NCI-H2227 treated with DMSO at 0.1 percent for 48 hours (cell line): ENCODE measurements around the gene ITIH1.

Experiments
- DNase-seq: peaks from one replicate; lab custom pipeline; 2025; lab: John Stamatoyannopoulos, UW

Gene ITIH1

GRCh38 chr3:52790741-52791140 is 13.3 kb downstream of the ITIH1 start:
- no peak for DNase-seq

GRCh38 chr3:52791366-52791765 is 14.0 kb downstream of the ITIH1 start:
- DNase-seq, result no peak

GRCh38 chr3:52791928-52792327 is 14.5 kb downstream of the ITIH1 start:
- DNase-seq, result no peak

- no peak for DNase-seq
Measured at GRCh38 chr3:52792413-52792812, 15.0 kb downstream of the ITIH1 start.

DNA sequence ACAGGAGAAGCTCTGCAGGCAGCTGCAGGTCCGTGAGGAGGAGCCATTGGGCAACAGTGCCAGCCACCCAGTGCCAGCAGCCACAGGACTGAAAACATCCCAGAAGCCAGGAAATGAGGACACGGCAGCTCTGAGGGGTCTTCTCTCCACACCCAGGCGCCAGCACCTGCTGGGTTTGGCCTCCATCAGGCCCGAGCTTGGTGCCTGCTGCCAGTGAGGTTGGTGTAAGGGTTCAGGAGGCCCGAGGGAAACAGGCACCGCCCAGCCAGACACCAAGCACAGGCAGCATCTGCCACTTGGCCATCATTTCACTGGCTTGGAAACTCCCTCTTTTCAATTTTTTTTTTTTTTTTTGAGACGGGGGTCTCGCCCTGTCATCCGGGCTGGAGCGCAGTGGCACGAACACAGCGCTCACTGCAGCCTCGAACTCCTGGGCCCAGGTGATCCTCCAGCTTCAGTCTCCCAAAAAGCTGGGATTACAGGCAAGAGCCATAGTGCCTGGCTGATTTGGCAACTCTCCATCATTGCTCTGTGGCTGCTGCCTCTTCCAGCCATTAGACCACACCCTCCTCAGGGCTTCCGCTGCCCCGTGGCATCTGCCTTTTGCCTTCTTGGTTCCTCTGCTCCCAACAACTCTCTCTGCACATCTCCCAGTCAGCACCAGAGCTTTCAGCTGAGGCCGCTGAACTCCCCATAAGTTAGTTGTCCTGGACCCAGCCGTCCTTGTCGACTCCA is 15.7 kb downstream of the ITIH1 start:
- DNase-seq, result no peak

DNA sequence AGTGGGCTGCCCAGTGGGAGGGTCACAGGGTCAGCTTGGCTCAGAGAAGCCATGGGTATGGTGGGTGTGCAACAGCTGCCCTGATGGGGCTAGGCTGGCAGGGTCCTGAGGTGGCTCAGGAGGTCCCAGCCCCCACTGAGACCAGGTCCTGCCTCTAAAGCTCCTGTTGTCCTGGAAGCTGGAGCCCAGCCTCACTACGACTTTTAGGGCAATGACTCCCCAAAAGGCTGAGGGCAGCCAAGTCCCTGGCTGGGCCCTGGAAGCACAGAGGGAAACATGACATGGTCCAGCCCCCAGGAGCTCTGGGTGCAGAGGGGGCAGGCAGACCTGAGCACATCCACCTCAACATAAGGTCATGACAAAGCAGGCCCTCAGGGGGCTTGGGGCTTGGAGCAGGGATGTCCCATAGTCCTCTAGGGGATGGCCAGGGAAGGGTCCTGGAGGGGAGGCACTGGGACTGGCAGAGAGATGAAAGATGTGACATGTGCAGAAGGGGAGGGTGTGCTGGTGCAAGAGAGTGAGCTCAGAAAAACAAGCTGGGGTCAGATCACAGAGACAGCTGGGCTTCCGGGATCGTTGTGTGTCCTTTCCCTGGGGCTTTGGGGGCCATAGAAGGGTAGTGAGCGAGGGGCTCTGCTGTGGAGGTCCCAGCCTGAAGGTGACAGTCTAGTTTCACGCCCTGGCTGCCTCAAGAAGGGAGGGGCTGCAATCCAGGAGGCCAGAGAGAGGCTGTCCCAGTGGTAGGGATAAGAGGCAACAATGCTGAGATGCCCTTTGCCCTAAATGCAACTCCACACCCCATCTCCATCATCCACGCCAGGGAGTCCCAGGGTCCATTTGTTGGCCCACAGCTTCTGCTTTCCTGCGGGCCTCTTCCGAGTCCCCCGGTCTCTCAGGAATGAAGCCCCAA is 16.6 kb downstream of the ITIH1 start:
- no peak for DNase-seq

- no peak for DNase-seq
Measured at GRCh38 chr3:52794612-52795099, 17.3 kb downstream of the ITIH1 start, which contains the start of gene ITIH3. ITIH3 (plus strand) TSS chr3:52794796; CDS start chr3:52794804, 8 bp downstream.

GRCh38 chr3:52795298-52795900 is 18.0 kb downstream of the ITIH1 start:
- DNase-seq, result no peak

- no peak for DNase-seq
Measured at GRCh38 chr3:52796411-52796810, 19.0 kb downstream of the ITIH1 start.

DNA sequence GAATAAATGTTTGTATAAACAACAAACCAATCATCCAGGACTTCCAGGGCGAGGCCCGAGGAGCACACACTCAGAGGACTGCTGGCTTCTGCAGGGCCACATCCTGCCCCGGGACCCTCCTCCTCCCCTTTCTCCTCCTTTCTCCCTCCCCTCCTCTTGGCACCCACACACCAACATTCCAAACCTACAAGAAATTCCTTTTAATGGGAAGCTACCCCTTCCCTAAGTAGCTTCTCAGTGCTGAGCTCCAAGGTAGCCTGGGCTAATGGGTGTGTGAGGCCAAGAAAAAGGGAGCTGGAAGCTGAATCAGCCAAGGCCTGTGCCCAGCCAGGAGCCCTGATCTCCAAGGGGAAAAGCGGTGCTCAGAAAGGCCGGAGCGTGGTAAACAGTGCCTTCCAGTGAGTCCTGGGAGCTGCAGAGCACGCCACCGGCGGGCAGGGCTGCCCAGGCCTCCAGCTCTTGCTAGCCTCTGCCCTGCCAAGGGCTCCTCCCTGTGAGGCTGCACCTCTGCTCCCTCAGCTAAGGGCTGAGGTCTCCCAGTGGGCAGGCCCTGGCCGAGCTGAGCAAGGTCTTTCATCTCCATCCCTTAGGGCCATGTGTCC is 21.1 kb downstream of the ITIH1 start:
- DNase-seq, result no peak

- no peak for DNase-seq
Measured at GRCh38 chr3:52798978-52799476, 21.6 kb downstream of the ITIH1 start.

- no peak for DNase-seq
Measured at GRCh38 chr3:52800079-52800478, 22.7 kb downstream of the ITIH1 start.

DNA sequence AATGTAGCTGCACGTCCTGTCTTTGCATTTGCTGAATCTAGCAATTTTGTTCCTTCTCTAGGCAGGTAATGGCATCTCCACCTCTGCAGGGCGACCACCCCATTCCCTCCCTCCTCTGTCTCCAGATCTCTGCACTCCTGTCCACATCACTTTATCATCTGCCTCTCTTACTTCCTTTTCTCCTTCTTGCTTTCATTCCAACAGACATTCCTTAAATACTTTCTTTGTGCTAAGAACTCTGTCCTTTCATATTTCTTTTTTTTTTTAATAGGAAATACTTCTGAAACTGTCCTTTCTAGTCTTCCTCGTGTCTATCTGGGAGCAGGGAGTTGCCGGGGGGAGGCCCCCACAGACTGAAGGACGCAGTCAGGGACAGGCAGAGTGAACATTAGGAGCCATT is 24.4 kb downstream of the ITIH1 start:
- DNase-seq, result no peak

DNA sequence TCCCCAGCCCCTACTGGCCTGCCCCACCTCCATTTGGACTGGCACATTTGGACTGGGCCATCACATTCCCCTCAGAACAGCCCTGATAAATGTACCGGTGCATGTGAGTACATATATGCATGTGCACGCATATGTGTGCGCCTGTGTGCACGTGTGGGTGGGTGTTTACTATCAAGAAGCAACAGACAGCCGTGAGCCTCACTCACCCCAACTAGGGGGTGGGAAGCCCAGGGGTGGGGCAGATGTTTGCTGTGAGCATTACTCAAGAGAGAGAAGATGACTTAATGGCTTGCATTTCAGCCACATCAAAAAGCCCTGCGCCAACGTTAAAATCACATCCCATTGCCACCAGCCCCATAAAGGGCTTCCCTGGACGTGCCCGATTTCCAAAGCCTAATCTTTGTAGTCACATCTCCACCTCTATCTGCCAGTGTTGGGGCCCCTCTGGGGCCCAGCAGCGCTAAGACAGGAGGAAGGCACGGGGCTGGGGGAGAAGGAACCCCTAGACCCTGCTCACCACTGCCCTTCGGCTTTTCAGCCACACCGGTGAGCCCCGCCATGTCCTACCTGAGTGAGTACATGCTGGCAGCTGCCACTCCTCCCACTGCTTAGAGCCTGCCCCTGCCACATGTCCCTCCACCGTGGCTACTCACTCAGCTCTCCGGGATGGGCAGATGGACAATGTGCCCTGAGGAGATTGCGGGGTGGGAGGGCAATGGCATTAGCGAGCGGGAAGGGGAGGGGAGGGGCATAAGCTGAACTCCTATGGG is 28.1 kb downstream of the ITIH1 start:
- DNase-seq, result no peak

DNA sequence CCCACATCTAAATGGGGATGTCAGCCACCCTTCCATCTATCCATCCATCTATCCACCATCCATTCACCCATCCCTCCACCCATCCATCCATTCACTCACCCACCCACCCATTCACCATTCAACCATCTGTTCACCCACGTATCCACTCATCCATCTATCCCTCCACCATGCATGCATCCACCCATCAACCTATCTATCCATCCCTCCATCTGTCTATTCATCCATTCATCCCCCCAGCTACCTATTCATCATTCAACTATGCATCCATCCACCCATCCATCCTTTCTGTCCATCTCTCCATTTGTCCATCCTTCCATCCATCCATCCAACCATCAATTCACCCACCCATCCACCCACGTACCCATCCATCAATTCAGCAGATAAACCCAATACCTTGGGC is 31.8 kb downstream of the ITIH1 start:
- no peak for DNase-seq

DNA sequence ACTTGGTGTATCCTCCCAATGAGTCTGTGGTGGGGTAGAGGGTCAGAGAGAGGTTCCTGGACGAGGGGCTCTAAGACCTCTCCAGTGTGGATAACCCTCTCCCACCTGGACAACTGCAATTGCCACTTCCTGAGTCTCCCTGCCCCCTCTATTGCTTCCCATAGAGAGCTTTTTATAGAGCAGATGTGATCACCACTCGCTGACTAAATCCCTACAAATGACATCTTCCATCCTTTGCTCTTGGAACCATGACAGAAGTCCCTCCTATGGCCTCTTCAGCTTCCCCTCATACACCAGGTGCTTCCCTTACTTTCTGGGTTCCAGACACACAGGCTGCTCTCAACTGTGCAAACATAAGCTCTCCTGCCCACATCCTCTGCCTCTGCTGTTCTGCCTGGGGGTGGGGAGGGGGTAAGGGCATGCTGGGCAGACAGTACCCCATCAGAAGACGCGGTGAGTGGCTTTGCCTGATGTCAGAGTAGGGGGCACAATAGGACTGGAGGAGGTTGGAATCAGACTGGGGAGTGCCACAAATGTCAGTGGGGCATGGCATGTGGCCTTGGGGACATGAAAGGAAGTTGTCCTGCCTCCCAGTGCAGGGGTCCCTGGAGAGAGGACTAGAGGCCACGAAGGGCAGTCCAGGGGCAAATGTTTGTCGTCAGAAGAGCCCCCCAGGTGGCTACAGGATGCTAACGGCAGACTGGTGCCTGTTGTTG is 32.4 kb downstream of the ITIH1 start:
- DNase-seq, result no peak

- no peak for DNase-seq
Measured at GRCh38 chr3:52810923-52811322, 33.5 kb downstream of the ITIH1 start.

- no peak for DNase-seq
Measured at GRCh38 chr3:52811452-52812011, 34.1 kb downstream of the ITIH1 start.

GRCh38 chr3:52813810-52814209 is 36.4 kb downstream of the ITIH1 start:
- DNase-seq, result no peak

DNA sequence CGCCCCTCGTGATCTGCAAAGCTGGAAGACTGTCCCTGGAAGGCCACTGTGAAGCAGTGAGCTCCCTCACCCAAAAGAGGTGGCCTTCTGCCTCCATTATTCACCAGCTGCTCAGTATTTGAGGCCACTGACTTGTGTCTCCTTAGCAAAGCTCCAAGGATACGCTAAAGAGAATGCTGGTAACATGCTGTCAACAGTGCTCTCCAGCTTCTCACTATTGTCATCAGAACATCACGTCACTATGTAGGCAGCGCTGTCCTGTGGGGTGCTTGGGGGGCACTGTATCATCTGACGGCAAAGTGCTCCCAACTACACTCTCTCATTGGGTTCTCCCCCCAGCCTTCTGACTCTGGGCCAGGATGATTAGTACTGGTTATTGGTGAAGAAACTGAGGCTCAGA is 38.8 kb downstream of the ITIH1 start:
- DNase-seq, result no peak
